Type B pancreatic cell (in vitro differentiated cells): ENCODE measurements around the gene ZMYM5. TPM values are rescaled to one million over a fixed set of nuclear protein-coding genes. Genes with fewer than 3 reads are reported as not detected.

Experiments
- DNase-seq: peaks from one replicate; pipeline ENCODE4 v3.0.0; 2021; ENCODE audit warnings: mixed read lengths; ENCODE audit not compliant: unreplicated experiment; ENCODE audit errors: extremely low spot score
- H3K27ac Mint-ChIP-seq: 2 replicates; pipeline ENCODE4 v1.8.0; 2021; ENCODE audit warnings: mild to moderate bottlenecking, mixed read lengths
- H3K27me3 Mint-ChIP-seq: 2 replicates; pipeline ENCODE4 v1.8.0; 2021; ENCODE audit warnings: mixed read lengths
- H3K36me3 Mint-ChIP-seq: 2 replicates; pipeline ENCODE4 v1.8.0; 2021; ENCODE audit warnings: mixed read lengths
- H3K4me1 Mint-ChIP-seq: one replicate; pipeline ENCODE4 v1.8.0; 2021; ENCODE audit warnings: mixed read lengths; ENCODE audit not compliant: unreplicated experiment
- H3K4me3 Mint-ChIP-seq: 2 replicates; pipeline ENCODE4 v1.8.0; 2021; ENCODE audit warnings: mild to moderate bottlenecking, mixed read lengths
- H3K9me3 Mint-ChIP-seq: 2 replicates; pipeline ENCODE4 v1.8.0; 2021; ENCODE audit warnings: mixed read lengths
- total RNA-seq: library from RNA; stranded (reverse); gene quantifications from 2 replicates; pipeline ENCODE4 v1.2.1, GENCODE V29; 2021; ENCODE audit warnings: low replicate concordance
- TF ChIP-seq, protein P1 (sequence below): fragments of 200-600 bp; sonication (generic); conservative IDR thresholded peaks from 2 replicates; pipeline ENCODE4 v1.5.0; 2021; ENCODE audit warnings: antibody characterized with exemption, mild to moderate bottlenecking

The ZMYM5 gene
- total RNA-seq, 1 donor from 2014 or later: 16.4 TPM

- no peak overlapping the region for H3K4me3 Mint-ChIP-seq
- no peaks in the 10 kb centered on the region for H3K4me1 Mint-ChIP-seq
- no peaks in the 10 kb centered on the region for H3K27me3 Mint-ChIP-seq
- H3K27ac Mint-ChIP-seq: peak overlapping the region; percentile 10
- DNase-seq: no peak
- H3K9me3 Mint-ChIP-seq: no peaks in the 10 kb centered on the region
- TF ChIP-seq, protein P1, sequence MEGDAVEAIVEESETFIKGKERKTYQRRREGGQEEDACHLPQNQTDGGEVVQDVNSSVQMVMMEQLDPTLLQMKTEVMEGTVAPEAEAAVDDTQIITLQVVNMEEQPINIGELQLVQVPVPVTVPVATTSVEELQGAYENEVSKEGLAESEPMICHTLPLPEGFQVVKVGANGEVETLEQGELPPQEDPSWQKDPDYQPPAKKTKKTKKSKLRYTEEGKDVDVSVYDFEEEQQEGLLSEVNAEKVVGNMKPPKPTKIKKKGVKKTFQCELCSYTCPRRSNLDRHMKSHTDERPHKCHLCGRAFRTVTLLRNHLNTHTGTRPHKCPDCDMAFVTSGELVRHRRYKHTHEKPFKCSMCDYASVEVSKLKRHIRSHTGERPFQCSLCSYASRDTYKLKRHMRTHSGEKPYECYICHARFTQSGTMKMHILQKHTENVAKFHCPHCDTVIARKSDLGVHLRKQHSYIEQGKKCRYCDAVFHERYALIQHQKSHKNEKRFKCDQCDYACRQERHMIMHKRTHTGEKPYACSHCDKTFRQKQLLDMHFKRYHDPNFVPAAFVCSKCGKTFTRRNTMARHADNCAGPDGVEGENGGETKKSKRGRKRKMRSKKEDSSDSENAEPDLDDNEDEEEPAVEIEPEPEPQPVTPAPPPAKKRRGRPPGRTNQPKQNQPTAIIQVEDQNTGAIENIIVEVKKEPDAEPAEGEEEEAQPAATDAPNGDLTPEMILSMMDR: no peak
- H3K36me3 Mint-ChIP-seq: peaks cover 18% of the 10 kb centered on the region
Observed at GRCh38 chr13:19845758-19846157, 17.7 kb downstream of the ZMYM5 start.

DNA sequence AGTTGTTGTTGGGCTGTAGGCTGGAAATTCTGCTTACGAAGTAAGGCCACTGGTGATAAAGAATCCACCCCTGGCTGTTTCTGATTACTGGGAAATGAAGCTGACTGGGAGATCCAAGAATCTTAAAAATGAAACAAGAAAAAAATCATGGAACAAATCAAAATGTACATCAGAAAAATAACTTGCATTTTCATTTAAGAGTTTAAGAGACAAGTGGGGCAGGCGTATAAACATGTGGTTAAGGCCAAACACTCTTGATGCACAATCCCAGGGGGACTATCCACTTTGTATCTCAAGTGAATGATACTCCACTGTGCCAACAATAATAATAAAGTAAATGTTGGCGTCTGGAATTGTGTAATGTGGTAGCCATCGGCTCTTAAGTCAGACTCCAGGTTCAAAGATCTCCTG is 24.6 kb downstream of the ZMYM5 start:
- Mint-ChIP-seq H3K27ac (no peak overlapping the region), H3K4me3 (no peak overlapping the region), H3K36me3 (peaks cover 29% of the 10 kb centered on the region), H3K9me3 (no peaks in the 10 kb centered on the region), H3K4me1 (no peaks in the 10 kb centered on the region), H3K27me3 (no peaks in the 10 kb centered on the region)
- TF ChIP-seq, protein P1: no peak
- no peak for DNase-seq

DNA sequence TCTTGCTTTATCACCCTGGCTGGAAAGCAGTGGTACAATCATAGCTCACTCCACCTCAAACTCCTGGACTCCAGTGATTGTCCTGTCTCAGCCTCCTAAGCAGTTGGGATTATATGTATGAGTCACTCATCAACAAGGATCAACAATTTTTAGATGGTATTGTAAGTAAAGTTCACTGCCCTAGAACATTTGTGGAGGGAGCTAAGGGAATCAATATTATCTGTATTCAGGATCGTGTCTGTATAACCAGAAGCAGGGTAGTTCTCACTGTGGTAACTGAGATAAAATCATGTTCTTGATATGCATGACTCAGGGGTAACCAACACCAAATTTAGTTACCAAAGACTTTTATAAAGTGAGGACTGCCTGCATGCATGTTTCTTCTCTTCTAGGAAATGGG is 27.0 kb downstream of the ZMYM5 start:
- Mint-ChIP-seq H3K27me3 (no peaks in the 10 kb centered on the region), H3K36me3 (peaks cover 34% of the 10 kb centered on the region), H3K4me3 (no peak overlapping the region), H3K9me3 (no peaks in the 10 kb centered on the region), H3K4me1 (no peaks in the 10 kb centered on the region), H3K27ac (no peak overlapping the region)
- DNase-seq: no peak
- TF ChIP-seq, protein P1: no peak

- Mint-ChIP-seq H3K36me3 (peaks cover 34% of the 10 kb centered on the region), H3K9me3 (no peaks in the 10 kb centered on the region), H3K4me1 (no peaks in the 10 kb centered on the region), H3K27me3 (no peaks in the 10 kb centered on the region), H3K27ac (no peak overlapping the region), H3K4me3 (no peak overlapping the region)
- TF ChIP-seq, protein P1: no peak
- no peak for DNase-seq
Observed at GRCh38 chr13:19834704-19835103, 28.7 kb downstream of the ZMYM5 start.

DNA sequence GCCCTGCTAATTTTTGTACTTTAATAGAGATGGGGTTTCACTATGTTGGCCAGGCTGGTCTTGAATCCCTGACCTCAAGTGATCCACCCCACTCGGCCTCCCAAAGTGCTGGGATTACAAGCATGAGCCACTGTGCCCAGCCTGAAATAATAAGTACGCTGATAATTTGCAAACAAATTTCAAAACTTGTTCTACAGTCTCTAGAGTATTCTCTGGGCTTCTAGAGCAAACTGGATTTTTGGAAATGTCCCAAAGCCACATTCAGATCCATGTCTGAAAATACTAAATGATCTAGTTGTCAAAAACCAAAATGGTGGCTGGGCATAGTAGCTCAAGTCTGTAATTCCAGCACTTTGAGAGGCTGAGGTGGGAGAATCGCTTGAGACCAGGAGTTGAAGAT is 40.8 kb downstream of the ZMYM5 start:
- Mint-ChIP-seq H3K4me3 (no peak overlapping the region), H3K36me3 (peaks cover 31% of the 10 kb centered on the region), H3K27me3 (no peaks in the 10 kb centered on the region), H3K27ac (no peak overlapping the region), H3K9me3 (no peaks in the 10 kb centered on the region), H3K4me1 (no peaks in the 10 kb centered on the region)
- TF ChIP-seq, protein P1: no peak
- DNase-seq: no peak
